Stimulated activated naive CD8-positive, alpha-beta T cell treated with anti-CD3 and anti-CD28 coated beads, Interleukin-15, amount 100 ng/mL, for 72 hours (primary cell): ENCODE results near the gene UBE2H.
"Not testable (repeated sequence)": the region's sequence is repeated elsewhere in the genome, so short reads cannot be mapped to it uniquely, and the experiment has no call there.

Source experiments
- ATAC-seq: fragments of 150-1000 bp; cut with Tn5 transposase; 2 replicates; pipeline ENCODE4 v1.10.0; 2021; ENCODE audit warnings: mild to moderate bottlenecking, moderate library complexity
- DNase-seq, 2 donors: peaks; one replicate each; pipeline ENCODE4 v3.0.0; 2021 to 2022
- H3K27ac Mint-ChIP-seq, 2 donors: one replicate each; pipeline ENCODE4 v1.8.0; 2022; ENCODE audit warnings: mild to moderate bottlenecking in 2 of 2, mixed read lengths in 2 of 2, moderate library complexity in 2 of 2
- H3K27me3 Mint-ChIP-seq: one replicate; pipeline ENCODE4 v1.8.0; 2022; ENCODE audit warnings: mixed read lengths
- H3K4me1 Mint-ChIP-seq: one replicate; pipeline ENCODE4 v1.8.0; 2022; ENCODE audit warnings: mild to moderate bottlenecking, mixed read lengths
- H3K4me3 Mint-ChIP-seq, 2 donors: one replicate each; pipeline ENCODE4 v1.8.0; 2022; ENCODE audit warnings: mild to moderate bottlenecking in 2 of 2, mixed read lengths in 2 of 2, moderate library complexity in 1 of 2
- H3K9me3 Mint-ChIP-seq, 2 donors: one replicate each; pipeline ENCODE4 v1.8.0; 2022; ENCODE audit warnings: mixed read lengths in 2 of 2

UBE2H gene

DNA sequence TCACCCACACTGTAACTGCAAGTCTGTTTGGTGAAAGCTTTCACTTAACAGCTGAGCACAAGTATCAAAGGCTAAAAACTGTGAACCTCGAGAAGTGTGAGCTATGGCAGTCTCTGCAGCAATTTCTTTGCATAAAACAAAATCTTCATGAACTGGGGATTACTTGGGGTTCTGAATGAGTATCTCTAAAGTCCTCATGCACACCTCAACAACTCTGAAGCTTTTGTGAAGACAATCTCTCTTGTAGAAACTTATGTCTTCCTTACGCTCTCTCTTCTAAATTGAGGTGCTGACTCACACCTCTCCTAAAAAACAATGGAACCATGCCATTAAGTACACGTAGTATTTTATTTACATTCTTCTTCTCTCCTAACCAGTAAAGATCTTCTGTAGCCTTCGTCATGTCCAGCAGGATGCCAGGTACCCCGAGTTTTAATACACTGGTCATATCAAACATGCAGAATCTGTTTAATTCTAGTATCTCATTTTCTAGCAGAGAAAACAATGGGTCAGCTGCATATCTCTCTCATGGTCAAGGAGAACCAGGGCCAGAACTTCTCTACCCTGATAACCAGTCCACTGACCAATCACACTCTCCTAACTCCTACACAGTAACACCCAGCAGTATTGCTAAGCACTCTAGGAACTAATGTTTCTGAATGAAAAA lies 76.9 kb downstream of the UBE2H start:
- ATAC-seq (no peak), DNase-seq (no peak)
- Mint-ChIP-seq H3K4me1 (peaks cover 50% of the 10 kb centered on the region), H3K9me3 (no peaks in the 10 kb centered on the region), H3K27me3 (no peaks in the 10 kb centered on the region), H3K4me3 (no peak overlapping the region), H3K27ac (no peak overlapping the region)

DNA sequence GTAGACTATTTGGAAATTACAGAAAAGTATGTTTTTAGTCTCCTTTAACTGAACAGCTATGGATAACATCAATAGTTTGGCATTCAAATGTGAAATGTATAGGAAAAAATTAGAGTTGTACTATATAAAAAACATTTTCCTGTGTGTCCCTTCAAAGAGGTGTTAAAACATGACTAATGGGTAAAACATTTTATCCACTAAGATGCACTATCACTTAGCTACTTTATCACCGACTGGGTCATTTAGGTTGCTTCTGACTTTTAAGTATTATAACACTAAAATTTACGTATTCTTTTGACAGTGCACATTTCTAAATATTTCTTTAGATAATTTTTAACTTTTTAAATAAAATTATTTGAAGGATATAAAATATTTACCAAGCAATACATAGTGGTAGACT lies 77.6 kb downstream of the UBE2H start:
- DNase-seq: no peak
- H3K27me3 Mint-ChIP-seq: no peaks in the 10 kb centered on the region
- H3K27ac Mint-ChIP-seq: no peak overlapping the region
- H3K4me1 Mint-ChIP-seq: peaks cover 50% of the 10 kb centered on the region
- ATAC-seq: no peak
- H3K9me3 Mint-ChIP-seq: no peaks in the 10 kb centered on the region
- no peak overlapping the region for H3K4me3 Mint-ChIP-seq

GRCh38 chr7:129874722-129875121 lies 78.0 kb downstream of the UBE2H start:
- ATAC-seq (no peak), DNase-seq (no peak)
- H3K9me3 Mint-ChIP-seq: no peaks in the 10 kb centered on the region
- no peak overlapping the region for H3K4me3 Mint-ChIP-seq
- no peak overlapping the region for H3K27ac Mint-ChIP-seq
- H3K27me3 Mint-ChIP-seq: no peaks in the 10 kb centered on the region
- H3K4me1 Mint-ChIP-seq: peaks cover 46% of the 10 kb centered on the region

GRCh38 chr7:129872054-129872453 lies 80.7 kb downstream of the UBE2H start:
- Mint-ChIP-seq H3K9me3 (no peaks in the 10 kb centered on the region), H3K27me3 (no peaks in the 10 kb centered on the region), H3K4me1 (peaks cover 26% of the 10 kb centered on the region), H3K27ac (no peak overlapping the region), H3K4me3 (no peak overlapping the region)
- DNase-seq (peak in 1 of 2 donors; percentile 24), ATAC-seq (peak; percentile 68)

DNA sequence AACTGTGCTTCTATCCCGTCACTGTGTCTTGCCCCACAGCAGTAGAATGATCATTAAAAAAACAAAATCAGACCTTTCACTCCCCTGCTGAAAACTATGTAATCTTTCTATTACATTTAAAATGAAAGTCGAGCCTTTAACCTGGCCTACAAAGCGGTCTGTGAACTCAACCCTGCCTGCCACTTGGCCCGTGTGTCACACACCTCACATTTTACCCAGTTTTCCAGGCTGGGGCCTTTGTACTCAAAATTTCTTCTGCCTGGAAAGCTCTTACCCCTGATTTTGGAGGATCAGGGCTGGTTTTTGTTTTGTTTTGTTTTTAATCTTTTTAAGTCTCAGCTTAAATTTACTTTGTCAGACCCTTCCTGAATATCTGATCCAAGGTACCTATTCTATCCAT lies 82.1 kb downstream of the UBE2H start:
- Mint-ChIP-seq H3K27ac (no peak overlapping the region), H3K4me3 (no peak overlapping the region), H3K27me3 (no peaks in the 10 kb centered on the region), H3K4me1 (peaks cover 20% of the 10 kb centered on the region), H3K9me3 (no peaks in the 10 kb centered on the region)
- ATAC-seq: no peak
- no peak for DNase-seq

GRCh38 chr7:129866251-129866650 lies 86.5 kb downstream of the UBE2H start:
- ATAC-seq: no peak
- H3K4me3 Mint-ChIP-seq: no peak overlapping the region

GRCh38 chr7:129865925-129866201 lies 86.9 kb downstream of the UBE2H start:
- Mint-ChIP-seq H3K27ac (no peak overlapping the region), H3K9me3 (no peaks in the 10 kb centered on the region), H3K27me3 (no peaks in the 10 kb centered on the region), H3K4me1 (peaks cover 39% of the 10 kb centered on the region), H3K4me3 (no peak overlapping the region)
- no peak for ATAC-seq
- DNase-seq: no peak

More at GRCh38 chr7:129866251-129866650, 86.5 kb downstream of the UBE2H start:
- Mint-ChIP-seq H3K9me3 (no peaks in the 10 kb centered on the region), H3K27me3 (no peaks in the 10 kb centered on the region), H3K4me1 (peaks cover 37% of the 10 kb centered on the region), H3K27ac (no peak overlapping the region)
- no peak for DNase-seq

- Mint-ChIP-seq H3K4me1 (peaks cover 44% of the 10 kb centered on the region), H3K27ac (peak overlapping the region in 1 of 2 donors; percentile 28), H3K27me3 (no peaks in the 10 kb centered on the region), H3K4me3 (no peak overlapping the region), H3K9me3 (no peaks in the 10 kb centered on the region)
- ATAC-seq (no peak), DNase-seq (no peak)
Measured at GRCh38 chr7:129865093-129865924, 87.5 kb downstream of the UBE2H start.

DNA sequence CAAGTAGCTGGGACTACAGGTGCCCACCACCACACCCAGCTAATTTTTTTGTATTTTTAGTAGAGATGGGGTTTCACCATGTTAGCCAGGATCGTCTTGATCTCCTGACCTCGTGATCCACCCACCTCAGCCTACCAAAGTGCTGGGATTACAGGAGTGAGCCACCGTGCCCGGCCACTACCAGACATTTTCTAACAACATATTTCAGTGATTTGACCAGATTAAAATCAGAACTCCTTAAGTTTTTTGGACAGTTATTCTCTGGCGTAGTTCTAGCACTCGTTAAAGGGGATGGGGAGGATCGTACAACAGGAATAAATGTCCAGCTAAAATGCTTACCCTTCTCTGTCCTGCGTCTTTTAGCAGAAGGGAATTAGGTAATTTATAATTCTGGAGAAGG lies 88.1 kb downstream of the UBE2H start:
- not testable (repeated sequence) for H3K4me3 Mint-ChIP-seq, H3K27me3 Mint-ChIP-seq, ATAC-seq, DNase-seq, H3K9me3 Mint-ChIP-seq
- H3K27ac Mint-ChIP-seq: peak overlapping the region in 1 of 2 donors; percentile 10
- peaks cover 51% of the 10 kb centered on the region for H3K4me1 Mint-ChIP-seq

- Mint-ChIP-seq H3K27ac (no peak overlapping the region), H3K9me3 (no peaks in the 10 kb centered on the region), H3K4me1 (peaks cover 52% of the 10 kb centered on the region), H3K4me3 (no peak overlapping the region), H3K27me3 (no peaks in the 10 kb centered on the region)
- DNase-seq (no peak), ATAC-seq (no peak)
Measured at GRCh38 chr7:129864042-129864441, 88.7 kb downstream of the UBE2H start.

DNA sequence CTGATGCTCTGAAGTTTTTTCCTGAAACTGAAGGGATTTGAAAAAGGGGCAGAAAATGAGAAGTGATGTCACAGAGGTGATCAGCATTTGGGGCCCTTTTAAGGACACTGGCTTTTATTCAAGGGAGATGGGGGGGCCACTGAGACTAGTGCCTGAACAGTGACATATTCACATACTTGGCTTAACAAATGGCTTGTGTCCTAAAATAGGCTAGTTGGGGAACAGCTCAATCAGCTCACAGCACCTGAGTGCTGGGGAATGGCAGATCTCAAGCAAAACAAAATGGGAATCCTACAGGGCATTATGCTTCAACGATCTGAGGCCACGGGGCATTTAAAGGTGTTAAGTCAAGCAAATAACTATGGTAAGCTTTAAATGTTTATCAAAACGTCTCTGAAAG lies 90.1 kb downstream of the UBE2H start:
- H3K4me1 Mint-ChIP-seq: peaks cover 63% of the 10 kb centered on the region
- no peak for DNase-seq
- no peaks in the 10 kb centered on the region for H3K27me3 Mint-ChIP-seq
- H3K4me3 Mint-ChIP-seq: no peak overlapping the region
- ATAC-seq: no peak
- H3K27ac Mint-ChIP-seq: no peak overlapping the region
- no peaks in the 10 kb centered on the region for H3K9me3 Mint-ChIP-seq

- not testable (repeated sequence) for H3K4me3 Mint-ChIP-seq, DNase-seq, H3K9me3 Mint-ChIP-seq, H3K27ac Mint-ChIP-seq, ATAC-seq, H3K27me3 Mint-ChIP-seq
- peaks cover 71% of the 10 kb centered on the region for H3K4me1 Mint-ChIP-seq
Measured at GRCh38 chr7:129860784-129861183, 92.0 kb downstream of the UBE2H start.

- no peaks in the 10 kb centered on the region for H3K27me3 Mint-ChIP-seq
- DNase-seq (no peak), ATAC-seq (no peak)
- H3K9me3 Mint-ChIP-seq: no peaks in the 10 kb centered on the region
- no peak overlapping the region for H3K27ac Mint-ChIP-seq
- H3K4me1 Mint-ChIP-seq: peaks cover 84% of the 10 kb centered on the region
- no peak overlapping the region for H3K4me3 Mint-ChIP-seq
Measured at GRCh38 chr7:129859183-129859582, 93.6 kb downstream of the UBE2H start.

DNA sequence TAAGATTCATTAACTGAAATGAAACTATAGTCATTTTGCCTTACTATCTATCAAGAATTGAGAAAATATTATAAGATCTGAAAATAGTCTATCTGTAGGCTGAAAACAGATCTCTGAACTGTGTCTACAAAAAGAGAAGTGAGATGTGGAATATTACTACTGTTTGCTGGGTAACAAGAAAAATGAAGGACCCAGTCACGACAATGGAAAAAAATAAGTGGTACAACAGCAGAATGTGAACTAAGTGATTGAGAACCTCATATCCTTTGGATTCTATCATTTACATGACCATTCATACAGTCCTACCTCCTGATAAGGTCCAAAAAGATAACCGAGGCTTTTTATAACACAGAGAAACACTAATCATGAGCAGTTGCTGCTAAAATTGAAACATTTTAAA lies 94.3 kb downstream of the UBE2H start:
- H3K27me3 Mint-ChIP-seq: no peaks in the 10 kb centered on the region
- ATAC-seq (no peak), DNase-seq (no peak)
- no peak overlapping the region for H3K4me3 Mint-ChIP-seq
- no peaks in the 10 kb centered on the region for H3K9me3 Mint-ChIP-seq
- H3K27ac Mint-ChIP-seq: no peak overlapping the region
- H3K4me1 Mint-ChIP-seq: peaks cover 89% of the 10 kb centered on the region

GRCh38 chr7:129857313-129857712 lies 95.4 kb downstream of the UBE2H start:
- H3K27ac Mint-ChIP-seq: no peak overlapping the region
- ATAC-seq: no peak
- H3K4me3 Mint-ChIP-seq: no peak overlapping the region
- no peaks in the 10 kb centered on the region for H3K27me3 Mint-ChIP-seq
- peaks cover 85% of the 10 kb centered on the region for H3K4me1 Mint-ChIP-seq
- no peak for DNase-seq
- no peaks in the 10 kb centered on the region for H3K9me3 Mint-ChIP-seq

GRCh38 chr7:129855935-129856717 lies 96.6 kb downstream of the UBE2H start:
- Mint-ChIP-seq H3K27ac (no peak overlapping the region), H3K4me1 (peaks cover 74% of the 10 kb centered on the region)
- no peak for ATAC-seq

More at GRCh38 chr7:129855935-129856717, 96.6 kb downstream of the UBE2H start:
- H3K27me3 Mint-ChIP-seq: no peaks in the 10 kb centered on the region
- no peaks in the 10 kb centered on the region for H3K9me3 Mint-ChIP-seq
- DNase-seq: no peak
- H3K4me3 Mint-ChIP-seq: no peak overlapping the region
